Measurements from ENCODE around the gene CNIH1. TPM values are rescaled to one million over a fixed set of nuclear protein-coding genes. Genes with fewer than 3 reads are reported as not detected.

CNIH1 gene
- total and polyA plus RNA-seq, 2 of the 13 experiments (the other 11 are each of a cell fraction or from before 2014, with no cell fraction given) = 166 to 421 TPM

DNA sequence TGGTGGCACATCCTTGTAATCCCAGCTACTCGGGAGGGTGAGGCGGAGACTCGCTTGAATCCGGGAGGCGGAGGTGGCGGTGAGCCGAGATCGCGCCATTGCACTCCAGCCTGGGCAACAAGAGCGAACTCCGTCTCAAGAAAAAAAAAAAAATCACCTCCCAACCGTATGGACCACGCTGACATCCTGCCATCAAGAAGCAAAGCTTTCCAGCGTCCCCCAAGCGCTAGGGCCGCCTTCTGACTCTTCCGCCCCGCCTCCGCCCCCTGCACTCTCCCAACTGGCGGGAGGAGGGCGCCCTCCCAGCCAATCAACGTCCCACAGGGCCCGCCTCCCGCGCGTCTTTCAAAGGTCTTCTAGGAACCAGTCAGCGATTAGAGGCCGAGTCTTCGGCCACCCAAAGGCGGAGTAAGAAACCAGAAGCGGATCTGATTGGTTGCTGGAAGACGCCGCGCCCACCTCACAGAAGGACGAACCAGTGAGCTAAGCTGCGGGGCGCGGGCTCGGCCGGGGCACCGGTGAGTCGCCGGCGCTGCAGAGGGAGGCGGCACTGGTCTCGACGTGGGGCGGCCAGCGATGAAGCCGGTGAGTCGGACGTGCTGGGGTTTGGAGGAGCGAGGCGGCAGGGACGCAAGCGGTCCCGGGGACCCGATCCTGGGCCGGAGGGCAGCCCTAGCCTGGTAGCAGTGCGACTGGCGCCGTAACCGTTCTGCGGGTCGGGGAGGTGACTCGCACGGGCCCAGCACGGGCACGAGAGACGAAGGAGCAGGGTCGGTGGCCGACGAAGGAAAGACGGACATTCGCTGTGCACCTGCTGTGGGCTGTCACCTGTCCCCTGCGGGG, 44.5 kb downstream of the CNIH1 start, which contains the start of gene CDKN3 (continued):
- peak; percentile 99 for TF ChIP-seq NFYB (CRISPR knock-in tag; IDR thresholded peaks at IDR 0.05)
- TF ChIP-seq SYNCRIP (IDR thresholded peaks at IDR 0.05; ENCODE audit: insufficient read depth, low read depth, low read length) = no peak
- peak; percentile 38; the same call in 1 of the 2 replicates for TF ChIP-seq IRF2 (CRISPR knock-in tag; IDR thresholded peaks at IDR 0.05)
- TF ChIP-seq ZNF547 (CRISPR knock-in tag; IDR thresholded peaks at IDR 0.05) = peak; percentile 69; the same call in 1 of the 2 replicates
- no peak for TF ChIP-seq RFXANK (CRISPR knock-in tag; IDR thresholded peaks at IDR 0.05)
- no peak for TF ChIP-seq SCMH1 (CRISPR knock-in tag; IDR thresholded peaks at IDR 0.05; ENCODE audit: borderline replicate concordance)
- peak; percentile 98 for TF ChIP-seq ZNF878 (CRISPR knock-in tag; IDR thresholded peaks at IDR 0.05)
- TF ChIP-seq, protein P1, sequence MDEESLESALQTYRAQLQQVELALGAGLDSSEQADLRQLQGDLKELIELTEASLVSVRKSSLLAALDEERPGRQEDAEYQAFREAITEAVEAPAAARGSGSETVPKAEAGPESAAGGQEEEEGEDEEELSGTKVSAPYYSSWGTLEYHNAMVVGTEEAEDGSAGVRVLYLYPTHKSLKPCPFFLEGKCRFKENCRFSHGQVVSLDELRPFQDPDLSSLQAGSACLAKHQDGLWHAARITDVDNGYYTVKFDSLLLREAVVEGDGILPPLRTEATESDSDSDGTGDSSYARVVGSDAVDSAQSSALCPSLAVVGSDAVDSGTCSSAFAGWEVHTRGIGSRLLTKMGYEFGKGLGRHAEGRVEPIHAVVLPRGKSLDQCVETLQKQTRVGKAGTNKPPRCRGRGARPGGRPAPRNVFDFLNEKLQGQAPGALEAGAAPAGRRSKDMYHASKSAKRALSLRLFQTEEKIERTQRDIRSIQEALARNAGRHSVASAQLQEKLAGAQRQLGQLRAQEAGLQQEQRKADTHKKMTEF (CRISPR knock-in tag; IDR thresholded peaks at IDR 0.05) = peak; percentile 76; the same call in 1 of the 2 replicates
- TF ChIP-seq, protein P2, sequence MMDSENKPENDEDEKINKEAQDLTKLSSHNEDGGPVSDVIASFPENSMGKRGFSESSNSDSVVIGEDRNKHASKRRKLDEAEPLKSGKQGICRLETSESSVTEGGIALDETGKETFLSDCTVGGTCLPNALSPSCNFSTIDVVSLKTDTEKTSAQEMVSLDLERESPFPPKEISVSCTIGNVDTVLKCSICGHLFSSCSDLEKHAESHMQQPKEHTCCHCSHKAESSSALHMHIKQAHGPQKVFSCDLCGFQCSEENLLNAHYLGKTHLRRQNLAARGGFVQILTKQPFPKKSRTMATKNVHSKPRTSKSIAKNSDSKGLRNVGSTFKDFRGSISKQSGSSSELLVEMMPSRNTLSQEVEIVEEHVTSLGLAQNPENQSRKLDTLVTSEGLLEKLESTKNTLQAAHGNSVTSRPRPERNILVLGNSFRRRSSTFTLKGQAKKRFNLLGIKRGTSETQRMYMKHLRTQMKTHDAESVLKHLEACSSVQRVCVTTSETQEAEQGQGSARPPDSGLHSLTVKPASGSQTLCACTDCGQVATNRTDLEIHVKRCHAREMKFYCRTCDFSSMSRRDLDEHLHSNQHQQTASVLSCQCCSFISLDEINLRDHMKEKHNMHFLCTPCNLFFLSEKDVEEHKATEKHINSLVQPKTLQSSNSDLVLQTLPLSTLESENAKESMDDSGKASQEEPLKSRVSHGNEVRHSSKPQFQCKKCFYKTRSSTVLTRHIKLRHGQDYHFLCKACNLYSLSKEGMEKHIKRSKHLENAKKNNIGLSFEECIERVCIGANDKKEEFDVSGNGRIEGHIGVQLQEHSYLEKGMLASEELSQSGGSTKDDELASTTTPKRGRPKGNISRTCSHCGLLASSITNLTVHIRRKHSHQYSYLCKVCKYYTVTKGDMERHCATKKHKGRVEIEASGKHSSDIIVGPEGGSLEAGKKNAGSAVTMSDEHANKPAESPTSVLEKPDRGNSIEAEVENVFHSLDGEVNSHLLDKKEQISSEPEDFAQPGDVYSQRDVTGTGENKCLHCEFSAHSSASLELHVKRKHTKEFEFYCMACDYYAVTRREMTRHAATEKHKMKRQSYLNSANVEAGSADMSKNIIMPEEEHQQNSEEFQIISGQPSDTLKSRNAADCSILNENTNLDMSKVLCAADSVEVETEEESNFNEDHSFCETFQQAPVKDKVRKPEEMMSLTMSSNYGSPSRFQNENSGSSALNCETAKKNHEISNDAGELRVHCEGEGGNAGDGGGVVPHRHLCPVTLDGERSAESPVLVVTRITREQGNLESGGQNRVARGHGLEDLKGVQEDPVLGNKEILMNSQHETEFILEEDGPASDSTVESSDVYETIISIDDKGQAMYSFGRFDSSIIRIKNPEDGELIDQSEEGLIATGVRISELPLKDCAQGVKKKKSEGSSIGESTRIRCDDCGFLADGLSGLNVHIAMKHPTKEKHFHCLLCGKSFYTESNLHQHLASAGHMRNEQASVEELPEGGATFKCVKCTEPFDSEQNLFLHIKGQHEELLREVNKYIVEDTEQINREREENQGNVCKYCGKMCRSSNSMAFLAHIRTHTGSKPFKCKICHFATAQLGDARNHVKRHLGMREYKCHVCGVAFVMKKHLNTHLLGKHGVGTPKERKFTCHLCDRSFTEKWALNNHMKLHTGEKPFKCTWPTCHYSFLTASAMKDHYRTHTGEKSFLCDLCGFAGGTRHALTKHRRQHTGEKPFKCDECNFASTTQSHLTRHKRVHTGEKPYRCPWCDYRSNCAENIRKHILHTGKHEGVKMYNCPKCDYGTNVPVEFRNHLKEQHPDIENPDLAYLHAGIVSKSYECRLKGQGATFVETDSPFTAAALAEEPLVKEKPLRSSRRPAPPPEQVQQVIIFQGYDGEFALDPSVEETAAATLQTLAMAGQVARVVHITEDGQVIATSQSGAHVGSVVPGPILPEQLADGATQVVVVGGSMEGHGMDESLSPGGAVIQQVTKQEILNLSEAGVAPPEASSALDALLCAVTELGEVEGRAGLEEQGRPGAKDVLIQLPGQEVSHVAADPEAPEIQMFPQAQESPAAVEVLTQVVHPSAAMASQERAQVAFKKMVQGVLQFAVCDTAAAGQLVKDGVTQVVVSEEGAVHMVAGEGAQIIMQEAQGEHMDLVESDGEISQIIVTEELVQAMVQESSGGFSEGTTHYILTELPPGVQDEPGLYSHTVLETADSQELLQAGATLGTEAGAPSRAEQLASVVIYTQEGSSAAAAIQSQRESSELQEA (CRISPR knock-in tag; IDR thresholded peaks at IDR 0.05; ENCODE audit: not compliant biosample characterization) = no peak
- TF ChIP-seq ZNF354B (CRISPR knock-in tag; IDR thresholded peaks at IDR 0.05) = peak; percentile 75; the same call in 1 of the 2 replicates
- TF ChIP-seq SIN3A (IDR thresholded peaks at IDR 0.05; ENCODE audit: borderline replicate concordance, low read depth, low read length) = no peak
- peak; percentile 50 for TF ChIP-seq HDAC2 (CRISPR knock-in tag; IDR thresholded peaks at IDR 0.05)
- TF ChIP-seq ZNF83 (CRISPR knock-in tag; IDR thresholded peaks at IDR 0.05; ENCODE audit: borderline replicate concordance) = no peak
- 0 out of 2 replicates have a peak, but pooled peaks have one; percentile 24 for TF ChIP-seq SIN3B (IDR thresholded peaks at IDR 0.05; ENCODE audit: low read length)
- 0 out of 2 replicates have a peak, but pooled peaks have one; percentile 43 for TF ChIP-seq CHCHD3 (CRISPR knock-in tag; IDR thresholded peaks at IDR 0.05)
- peak; percentile 73; the same call in 1 of the 2 replicates for TF ChIP-seq RFX5 (IDR thresholded peaks at IDR 0.05; ENCODE audit: low read depth, low read length)
- TF ChIP-seq, protein P3, sequence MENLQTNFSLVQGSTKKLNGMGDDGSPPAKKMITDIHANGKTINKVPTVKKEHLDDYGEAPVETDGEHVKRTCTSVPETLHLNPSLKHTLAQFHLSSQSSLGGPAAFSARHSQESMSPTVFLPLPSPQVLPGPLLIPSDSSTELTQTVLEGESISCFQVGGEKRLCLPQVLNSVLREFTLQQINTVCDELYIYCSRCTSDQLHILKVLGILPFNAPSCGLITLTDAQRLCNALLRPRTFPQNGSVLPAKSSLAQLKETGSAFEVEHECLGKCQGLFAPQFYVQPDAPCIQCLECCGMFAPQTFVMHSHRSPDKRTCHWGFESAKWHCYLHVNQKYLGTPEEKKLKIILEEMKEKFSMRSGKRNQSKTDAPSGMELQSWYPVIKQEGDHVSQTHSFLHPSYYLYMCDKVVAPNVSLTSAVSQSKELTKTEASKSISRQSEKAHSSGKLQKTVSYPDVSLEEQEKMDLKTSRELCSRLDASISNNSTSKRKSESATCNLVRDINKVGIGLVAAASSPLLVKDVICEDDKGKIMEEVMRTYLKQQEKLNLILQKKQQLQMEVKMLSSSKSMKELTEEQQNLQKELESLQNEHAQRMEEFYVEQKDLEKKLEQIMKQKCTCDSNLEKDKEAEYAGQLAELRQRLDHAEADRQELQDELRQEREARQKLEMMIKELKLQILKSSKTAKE (CRISPR knock-in tag; IDR thresholded peaks at IDR 0.05; ENCODE audit: borderline replicate concordance) = peak; percentile 53; the same call in 1 of the 2 replicates

Data from HepG2 (cell line).